ENCODE data around the gene GRIN2D.

The GRIN2D gene

DNA sequence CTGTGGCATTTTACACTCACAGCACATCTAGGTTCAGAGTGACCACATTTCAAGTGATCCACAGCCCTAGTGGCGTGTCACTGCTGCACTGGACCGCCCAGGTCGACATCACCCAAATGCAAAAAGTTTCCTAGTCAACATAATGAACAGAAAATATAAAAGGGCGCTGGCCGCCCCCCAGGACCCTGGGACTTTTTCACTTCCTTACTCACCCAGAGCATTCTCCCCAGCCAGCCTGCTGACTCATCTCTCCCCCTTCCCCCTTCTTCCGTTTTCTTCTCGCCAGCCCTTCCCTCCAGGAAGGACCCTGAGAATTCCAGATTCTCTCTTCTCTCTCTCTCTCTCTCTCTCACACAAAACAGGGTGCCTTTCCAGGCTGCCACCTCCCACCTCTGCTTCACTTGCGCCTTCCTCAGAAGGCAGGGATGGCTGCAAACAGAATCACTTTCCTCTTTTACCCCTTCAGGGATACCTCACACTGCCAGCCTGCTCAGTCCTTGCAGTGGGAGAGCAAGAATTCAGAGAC lies 31.3 kb downstream of the GRIN2D start:
- TF ChIP-seq GATA2 (IDR thresholded peaks at IDR 0.05; ENCODE audit: low read depth, low read length), result no peak
- no peak for TF ChIP-seq GATA3 (IDR thresholded peaks at IDR 0.05; ENCODE audit: low read depth, low read length)

DNA sequence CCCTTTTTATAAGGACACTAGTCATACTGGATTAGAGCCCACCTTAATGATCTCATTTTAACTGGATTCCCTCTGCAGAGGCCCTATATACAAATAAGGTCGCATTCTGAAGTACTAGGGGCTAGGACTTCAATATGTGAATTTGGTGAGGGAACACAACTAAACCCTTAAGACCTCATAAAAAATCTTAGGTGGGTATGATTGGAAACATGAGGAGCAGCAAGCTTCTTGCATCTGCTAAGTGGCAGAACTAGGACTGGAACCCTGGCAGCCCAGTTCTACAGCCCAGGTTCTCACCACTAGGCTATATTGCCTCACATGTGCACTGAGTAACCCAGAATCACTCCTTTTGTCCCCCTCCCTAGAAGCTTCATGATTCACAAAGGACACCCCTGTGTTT lies 35.2 kb downstream of the GRIN2D start:
- TF ChIP-seq GATA2 (IDR thresholded peaks at IDR 0.05; ENCODE audit: low read depth, low read length) (no peak), GATA3 (IDR thresholded peaks at IDR 0.05; ENCODE audit: low read depth, low read length) (no peak)

DNA sequence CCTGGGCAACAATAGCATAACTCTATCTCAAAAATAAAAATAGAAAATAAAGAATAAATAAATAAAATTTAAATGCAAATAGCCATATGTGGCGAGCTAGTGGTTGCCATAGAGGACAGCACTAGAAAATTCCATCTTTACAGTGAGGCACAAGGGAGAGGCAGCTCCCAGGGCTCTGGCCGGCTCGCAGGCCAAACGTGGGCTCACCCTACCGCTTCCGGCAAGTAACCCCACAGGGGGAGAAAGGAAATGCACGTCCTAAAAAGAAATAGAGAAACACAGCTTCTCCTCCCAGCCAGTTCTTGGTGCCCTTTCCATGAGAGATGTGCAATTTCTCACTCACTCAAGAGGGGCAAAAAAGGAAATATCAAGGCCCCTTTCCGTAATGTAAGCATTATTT lies 39.9 kb downstream of the GRIN2D start:
- TF ChIP-seq GATA3 (IDR thresholded peaks at IDR 0.05; ENCODE audit: low read depth, low read length) (no peak), GATA2 (IDR thresholded peaks at IDR 0.05; ENCODE audit: low read depth, low read length) (no peak)

DNA sequence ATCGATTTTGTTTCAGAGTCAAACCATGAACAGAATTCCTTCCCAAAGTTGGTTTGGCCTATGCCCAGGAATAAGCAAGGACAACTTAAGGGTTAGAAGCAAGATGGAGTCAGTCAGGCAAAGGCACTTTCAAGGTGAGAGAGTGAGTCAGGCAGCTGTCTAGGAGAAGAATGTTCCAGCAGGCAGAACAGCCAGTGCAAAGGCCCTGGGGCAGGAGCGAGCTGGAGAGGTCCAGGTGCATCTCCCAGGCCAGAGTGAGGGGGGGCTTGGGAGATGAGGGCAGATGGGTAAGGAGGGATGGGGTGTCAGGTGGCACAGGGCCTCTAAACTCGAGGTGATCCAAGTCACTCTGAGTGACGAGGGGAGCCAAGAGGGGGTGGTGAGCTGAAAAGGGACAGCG lies 43.1 kb downstream of the GRIN2D start:
- TF ChIP-seq GATA2 (IDR thresholded peaks at IDR 0.05; ENCODE audit: low read depth, low read length), result no peak
- TF ChIP-seq GATA3 (IDR thresholded peaks at IDR 0.05; ENCODE audit: low read depth, low read length), result no peak

DNA sequence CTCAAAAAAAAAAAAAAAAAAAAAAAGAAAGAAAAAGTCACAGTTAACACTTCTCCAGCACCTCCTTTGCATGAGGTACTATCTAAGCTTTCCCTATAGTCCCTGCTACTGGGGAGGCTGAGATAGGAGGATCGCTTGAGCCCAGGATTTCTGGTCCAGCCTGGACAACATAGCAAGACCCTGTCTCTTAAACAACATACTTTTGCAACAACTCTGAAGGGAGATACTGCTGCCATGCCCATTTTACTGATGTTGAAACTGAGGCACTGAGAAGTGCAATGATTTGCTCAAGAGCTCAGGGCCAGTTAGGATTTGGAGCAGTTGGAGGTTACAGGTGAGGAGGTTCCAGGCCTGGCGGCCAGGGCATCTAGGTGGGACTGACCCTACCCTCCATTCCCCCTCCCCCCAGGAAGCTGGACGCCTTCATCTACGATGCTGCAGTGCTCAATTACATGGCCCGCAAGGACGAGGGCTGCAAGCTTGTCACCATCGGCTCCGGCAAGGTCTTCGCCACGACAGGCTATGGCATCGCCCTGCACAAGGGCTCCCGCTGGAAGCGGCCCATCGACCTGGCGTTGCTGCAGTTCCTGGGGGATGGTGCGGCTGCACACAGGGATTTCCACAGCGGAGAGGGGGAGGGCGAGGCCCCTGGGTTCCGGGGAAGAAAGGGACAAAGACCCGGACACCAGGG lies 48.0 kb downstream of the GRIN2D start:
- TF ChIP-seq GATA3 (IDR thresholded peaks at IDR 0.05; ENCODE audit: low read depth, low read length) (no peak), GATA2 (IDR thresholded peaks at IDR 0.05; ENCODE audit: low read depth, low read length) (no peak)

DNA sequence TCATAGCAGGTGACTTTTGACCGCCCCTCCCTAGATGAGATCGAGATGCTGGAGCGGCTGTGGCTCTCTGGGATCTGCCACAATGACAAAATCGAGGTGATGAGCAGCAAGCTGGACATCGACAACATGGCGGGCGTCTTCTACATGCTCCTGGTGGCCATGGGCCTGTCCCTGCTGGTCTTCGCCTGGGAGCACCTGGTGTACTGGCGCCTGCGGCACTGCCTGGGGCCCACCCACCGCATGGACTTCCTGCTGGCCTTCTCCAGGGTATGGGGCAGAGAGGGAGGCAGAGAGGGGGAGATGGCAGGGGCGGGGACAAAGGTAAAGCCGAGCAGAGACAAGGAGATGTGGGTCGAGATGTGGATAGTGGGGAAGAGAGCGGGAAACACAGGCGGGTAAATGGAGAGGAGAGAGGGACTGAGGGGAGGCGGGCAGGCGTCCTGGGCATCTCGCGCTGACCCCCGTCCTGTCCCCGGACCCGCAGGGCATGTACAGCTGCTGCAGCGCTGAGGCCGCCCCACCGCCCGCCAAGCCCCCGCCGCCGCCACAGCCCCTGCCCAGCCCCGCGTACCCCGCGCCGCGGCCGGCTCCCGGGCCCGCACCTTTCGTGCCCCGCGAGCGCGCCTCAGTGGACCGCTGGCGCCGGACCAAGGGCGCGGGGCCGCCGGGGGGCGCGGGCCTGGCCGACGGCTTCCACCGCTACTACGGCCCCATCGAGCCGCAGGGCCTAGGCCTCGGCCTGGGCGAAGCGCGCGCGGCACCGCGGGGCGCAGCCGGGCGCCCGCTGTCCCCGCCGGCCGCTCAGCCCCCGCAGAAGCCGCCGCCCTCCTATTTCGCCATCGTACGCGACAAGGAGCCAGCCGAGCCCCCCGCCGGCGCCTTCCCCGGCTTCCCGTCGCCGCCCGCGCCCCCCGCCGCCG lies 48.9 kb downstream of the GRIN2D start:
- TF ChIP-seq GATA3 (IDR thresholded peaks at IDR 0.05; ENCODE audit: low read depth, low read length), result no peak
- TF ChIP-seq GATA2 (IDR thresholded peaks at IDR 0.05; ENCODE audit: low read depth, low read length), result no peak

GRCh38 chr19:48443256-48443655 lies 49.8 kb downstream of the GRIN2D start:
- no peak for TF ChIP-seq GATA3 (IDR thresholded peaks at IDR 0.05; ENCODE audit: low read depth, low read length)
- TF ChIP-seq GATA2 (IDR thresholded peaks at IDR 0.05; ENCODE audit: low read depth, low read length), result no peak

All from SH-SY5Y (cell line).